ENCODE measurements around the gene NRROS. TPM values are rescaled to one million over a fixed set of nuclear protein-coding genes. Genes with fewer than 3 reads are reported as not detected.

Gene NRROS
- total RNA-seq, 1 donor from 2014 or later: 34.7 TPM

GRCh38 chr3:196624067-196624790, 15.3 kb upstream of the NRROS start:
- intact Hi-C loops (cut with micrococcal nuclease): no loop called here

DNA sequence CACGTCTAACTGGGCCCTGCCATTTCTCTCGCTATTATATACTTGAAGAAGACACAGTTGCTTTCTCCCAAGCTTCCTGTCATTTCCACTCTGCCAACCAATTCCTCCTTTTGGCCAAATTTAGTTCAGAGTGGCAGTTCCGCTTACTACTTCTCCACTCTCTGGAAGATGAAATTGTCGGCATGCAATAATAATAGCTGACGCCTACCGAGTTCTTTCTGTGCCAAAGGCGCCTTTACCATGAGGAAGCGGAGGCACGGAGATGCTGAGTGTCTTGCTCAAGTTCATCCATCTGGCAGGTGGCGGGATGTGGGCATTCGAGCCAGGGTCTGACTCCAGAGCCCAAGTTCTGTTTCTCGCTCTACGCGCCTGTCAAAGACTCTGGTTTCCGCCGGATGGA, 14.6 kb upstream of the NRROS start:
- intact Hi-C loops (cut with micrococcal nuclease): no loop called here

GRCh38 chr3:196625331-196625730, 14.2 kb upstream of the NRROS start:
- intact Hi-C loops (cut with micrococcal nuclease): no loop called here

DNA sequence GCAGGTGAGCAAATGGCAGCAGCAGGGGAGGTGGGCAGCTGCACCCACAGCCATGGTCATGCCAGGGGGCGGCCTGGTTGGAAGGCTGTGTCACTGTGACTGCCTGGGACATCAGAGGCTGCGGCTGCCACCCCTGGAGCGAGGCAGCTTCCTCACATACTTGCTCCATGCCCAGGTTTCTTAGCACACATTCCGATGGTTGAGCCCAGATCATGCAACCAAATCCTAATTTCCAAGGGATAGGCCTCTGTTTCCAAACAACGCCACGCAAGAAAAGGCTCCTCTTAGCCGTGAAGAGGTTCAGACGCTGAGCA, 11.6 kb upstream of the NRROS start:
- intact Hi-C loops (cut with micrococcal nuclease): no loop called here

DNA sequence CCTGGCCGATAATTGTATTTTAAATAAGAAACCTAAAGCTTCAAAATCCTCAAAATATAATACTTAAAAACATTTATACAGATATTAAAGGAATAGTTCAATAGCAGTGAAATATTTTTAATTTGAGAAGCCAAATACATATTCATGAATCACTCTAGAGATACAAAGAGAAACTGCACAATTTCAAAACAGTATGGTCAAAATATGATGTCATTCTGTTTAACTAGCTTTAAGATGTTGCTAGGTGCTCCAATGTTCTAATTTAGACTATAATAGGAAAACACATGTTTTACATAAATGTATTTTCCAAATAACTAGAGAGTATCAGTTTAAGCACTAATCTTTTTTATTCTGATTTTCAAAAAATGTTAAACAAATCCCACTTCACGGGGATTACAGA, 10.3 kb upstream of the NRROS start:
- intact Hi-C loops (cut with micrococcal nuclease): no loop called here

- intact Hi-C loops (cut with micrococcal nuclease): loop anchor here (1.0 to 10.0 kb wide), 13 partner anchors 8 to 1103 kb away; partner anchors contain the start of genes BDH1, DLG1, FBXO45 and NCBP2
Observed at GRCh38 chr3:196631682-196632045, 7.8 kb upstream of the NRROS start.

GRCh38 chr3:196632046-196632751, 7.3 kb upstream of the NRROS start:
- intact Hi-C loops (cut with micrococcal nuclease): loop anchor here (1.0 to 10.0 kb wide), 12 partner anchors 23 to 1103 kb away; partner anchors contain the start of genes BDH1, DLG1, FBXO45 and NCBP2

- intact Hi-C loops (cut with micrococcal nuclease): loop anchor here (2.0 to 10.0 kb wide), 7 partner anchors 51 to 1101 kb away; partner anchors contain the start of genes BDH1, DLG1, RUBCN and SENP5
Observed at GRCh38 chr3:196633555-196634151, 5.8 kb upstream of the NRROS start.

GRCh38 chr3:196634224-196634623, 5.3 kb upstream of the NRROS start:
- intact Hi-C loops (cut with micrococcal nuclease): loop anchor here (5.0 to 10.0 kb wide), 6 partner anchors 202 to 1101 kb away; partner anchors contain the start of genes BDH1, DLG1, RUBCN and SENP5

DNA sequence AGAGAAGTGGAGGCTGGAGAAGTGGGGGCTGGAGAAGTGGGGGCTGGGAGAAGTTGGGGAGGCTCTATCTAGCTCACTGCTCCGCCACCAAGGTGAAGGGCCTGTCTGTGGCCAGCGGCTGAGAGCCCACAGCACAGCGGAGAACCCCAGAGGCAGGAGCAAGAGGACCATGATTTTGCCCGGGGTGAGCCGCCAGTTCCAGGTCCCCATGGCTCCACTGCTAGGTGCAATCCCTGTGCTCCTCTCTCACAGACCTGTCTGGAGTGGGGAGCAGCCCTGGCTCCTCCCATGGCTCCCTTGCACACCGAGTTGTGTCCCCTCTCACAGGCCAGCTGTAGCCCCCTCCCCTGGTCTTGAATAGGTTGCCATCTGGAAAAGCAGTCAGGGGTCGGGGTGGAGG, 4.7 kb upstream of the NRROS start:
- intact Hi-C loops (cut with micrococcal nuclease): loop anchor here (5.0 to 10.0 kb wide), 6 partner anchors 203 to 1100 kb away; partner anchors contain the start of genes BDH1, DLG1, RUBCN and SENP5

- intact Hi-C loops (cut with micrococcal nuclease): loop anchor here (10.0 kb wide), 3 partner anchors 658 to 1098 kb away; partner anchors contain the start of genes BDH1, DLG1 and RUBCN
Observed at GRCh38 chr3:196636369-196637349, 2.8 kb upstream of the NRROS start.

DNA sequence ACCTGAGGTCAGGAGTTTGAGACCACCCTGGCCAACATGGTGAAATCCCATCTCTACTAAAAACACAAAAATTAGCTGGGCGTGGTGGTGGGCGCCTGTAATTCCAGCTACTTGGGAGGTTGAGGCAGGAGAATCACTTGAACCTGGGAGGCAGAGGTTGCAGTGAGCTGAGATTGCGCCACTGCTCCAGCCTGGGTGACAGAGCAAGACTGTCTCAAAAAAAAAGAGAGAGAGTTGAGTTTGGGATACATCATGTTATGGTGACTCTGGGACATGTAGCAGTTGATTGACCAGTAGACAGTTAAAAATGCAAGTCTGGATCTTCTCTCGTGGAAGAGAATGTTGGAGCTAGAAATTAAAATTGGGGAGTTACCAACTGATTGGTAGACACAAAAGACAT, 1.6 kb upstream of the NRROS start:
- intact Hi-C loops (cut with micrococcal nuclease): loop anchor here (10.0 kb wide), 3 partner anchors 657 to 1097 kb away; partner anchors contain the start of genes BDH1, DLG1 and RUBCN

DNA sequence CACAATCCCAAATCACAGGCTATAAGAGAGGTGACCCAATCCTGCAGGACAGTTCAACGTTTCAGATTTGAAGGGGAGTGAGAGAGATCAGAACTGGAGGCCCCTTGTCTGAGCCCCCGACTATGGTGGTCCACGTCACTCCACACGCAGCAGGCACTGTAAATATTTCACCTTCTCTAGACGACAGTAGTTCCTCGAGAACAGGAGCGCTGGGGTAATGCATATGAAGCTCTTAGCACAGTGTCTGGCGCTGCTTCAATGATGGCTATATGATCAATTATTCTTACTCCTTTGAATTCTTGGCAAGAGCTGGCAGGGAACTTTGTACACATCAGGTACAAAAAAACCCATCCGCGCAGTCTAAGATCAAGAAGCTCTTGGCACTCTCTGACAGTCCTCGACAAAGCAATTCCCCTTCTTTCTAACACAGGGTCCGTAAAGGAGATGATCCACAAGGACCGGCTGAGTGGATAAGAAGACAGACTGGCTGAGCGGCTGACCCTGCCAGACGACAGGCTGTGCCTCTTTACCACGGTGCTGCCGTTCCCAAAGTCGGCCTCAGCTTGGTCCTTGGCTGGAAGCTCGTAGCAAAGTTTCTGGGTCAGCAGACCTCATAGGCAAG, 522 bp upstream of the NRROS start:
- intact Hi-C loops (cut with micrococcal nuclease): loop anchor here (1.0 to 10.0 kb wide), 5 partner anchors 8 to 1096 kb away; partner anchors contain the start of genes BDH1, DLG1 and RUBCN

DNA sequence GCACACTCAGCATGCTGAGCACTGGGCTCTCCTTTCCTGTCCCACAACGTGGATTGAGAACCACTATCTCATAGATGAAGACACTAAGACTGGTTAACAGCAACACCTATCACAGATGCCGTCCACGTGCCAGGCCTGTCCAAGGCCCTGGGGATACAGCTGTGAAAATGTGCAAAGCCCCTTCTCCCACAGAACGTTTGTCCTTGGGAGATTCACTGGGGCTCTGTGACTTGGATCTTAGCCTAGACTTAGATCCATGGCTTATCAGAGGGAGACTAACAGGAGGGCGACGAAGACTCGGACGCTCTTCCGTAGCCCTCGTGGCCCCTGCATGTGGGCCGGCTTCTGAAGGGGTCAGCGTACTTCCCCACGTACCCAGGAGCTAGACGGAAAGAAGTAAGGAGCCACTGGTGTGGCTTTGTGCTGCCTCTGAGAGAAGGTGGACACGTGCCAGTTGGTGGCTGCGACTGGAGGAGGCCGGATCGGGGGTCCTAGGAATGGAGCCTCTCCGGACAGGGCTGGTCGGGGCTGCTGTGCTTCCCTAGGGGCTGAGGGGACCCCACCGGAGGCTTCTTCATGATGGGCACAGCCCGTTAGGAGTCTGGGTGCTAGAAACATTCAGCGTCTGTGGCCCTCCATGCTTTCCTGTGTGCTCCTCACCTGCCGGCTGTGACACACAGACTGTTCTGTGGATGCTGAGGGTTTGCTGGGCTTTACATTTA, 964 bp downstream of the NRROS start:
- intact Hi-C loops (cut with micrococcal nuclease): loop anchor here (1.0 kb wide), 1 partner anchor 45 kb away; no protein-coding TSS in a partner anchor

- intact Hi-C loops (cut with micrococcal nuclease): no loop called here
Observed at GRCh38 chr3:196641333-196642054, 2.0 kb downstream of the NRROS start.

DNA sequence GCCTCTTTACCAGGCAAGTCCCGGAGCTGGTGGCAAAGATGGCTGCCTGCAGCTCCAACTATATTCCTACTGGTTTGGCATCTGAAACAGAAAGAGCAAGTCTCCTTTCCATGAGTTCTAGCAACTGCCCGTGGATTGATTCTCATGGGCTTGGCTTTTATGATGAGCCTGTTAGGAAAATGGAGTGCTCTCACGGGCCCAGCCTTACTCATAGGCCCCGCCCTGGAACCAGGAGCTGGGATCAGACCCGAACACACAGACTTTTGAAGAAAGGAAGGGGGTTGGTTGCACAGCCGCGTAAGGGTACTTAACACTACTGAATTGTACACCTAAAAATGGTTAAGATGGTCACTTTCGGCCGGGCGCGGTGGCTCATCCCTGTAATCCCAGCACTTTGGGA, 2.9 kb downstream of the NRROS start:
- intact Hi-C loops (cut with micrococcal nuclease): no loop called here

GRCh38 chr3:196643201-196643749, 3.8 kb downstream of the NRROS start:
- intact Hi-C loops (cut with micrococcal nuclease): no loop called here

GRCh38 chr3:196643761-196644160, 4.3 kb downstream of the NRROS start:
- intact Hi-C loops (cut with micrococcal nuclease): no loop called here
